HEK293 (cell line): ENCODE measurements around the gene B4GALT3.

Experiments used
- CTCF ChIP-seq: fragments of 450-650 bp; formaldehyde crosslinking; IDR thresholded peaks from 2 replicates; pipeline ENCODE4 v1.5.1; 2016; ENCODE audit warnings: missing biosample characterization, missing genetic modification characterization
- GLIS1 ChIP-seq: fragments of 450-650 bp; formaldehyde crosslinking; IDR thresholded peaks from 2 replicates; pipeline ENCODE4 v1.5.1; 2016; ENCODE audit warnings: missing biosample characterization, missing genetic modification characterization
- TSHZ1 ChIP-seq: fragments of 450-650 bp; formaldehyde crosslinking; IDR thresholded peaks from 2 replicates; pipeline ENCODE4 v1.5.1; 2016; ENCODE audit warnings: missing biosample characterization, missing genetic modification characterization, borderline replicate concordance
- ZBTB49 ChIP-seq: fragments of 450-650 bp; formaldehyde crosslinking; IDR thresholded peaks from 2 replicates; pipeline ENCODE4 v1.5.1; 2016; ENCODE audit warnings: missing biosample characterization, missing genetic modification characterization, low read depth
- ZIC2 ChIP-seq: fragments of 450-650 bp; formaldehyde crosslinking; IDR thresholded peaks from 2 replicates; pipeline ENCODE4 v1.5.1; 2016; ENCODE audit warnings: missing biosample characterization, missing genetic modification characterization
- ZNF174 ChIP-seq: fragments of 450-650 bp; formaldehyde crosslinking; IDR thresholded peaks from 2 replicates; pipeline ENCODE4 v1.5.0; 2017; ENCODE audit warnings: missing biosample characterization, mild to moderate bottlenecking, missing genetic modification characterization
- ZNF558 ChIP-seq: fragments of 450-650 bp; formaldehyde crosslinking; IDR thresholded peaks from 2 replicates; pipeline ENCODE4 v1.5.1; 2016; ENCODE audit warnings: missing biosample characterization, missing genetic modification characterization

- TF ChIP-seq ZNF558 (tag by site-specific recombination) (no peak), ZNF174 (tag by site-specific recombination) (no peak), ZBTB49 (no peak), TSHZ1 (tag by site-specific recombination) (no peak), CTCF (tag by site-specific recombination) (no peak), GLIS1 (tag by site-specific recombination) (no peak), ZIC2 (no peak)
Observed at GRCh38 chr1:161122967-161123366, 54.3 kb downstream of the B4GALT3 start.
